ENCODE data around the gene RAD52. TPM values are rescaled to one million over a fixed set of nuclear protein-coding genes. Genes with fewer than 3 reads are reported as not detected.
A peak's percentile ranks its signal among the peaks of the same experiment; 100 is the strongest.

RAD52 gene
- 10 to 100 TPM; 26.0 to 50.9 (median 36.1) TPM for polyA plus RNA-seq (ENCODE audit: insufficient read depth in 1 of 5, insufficient read length in 5 of 5, low replicate concordance in 1 of 5)
- long read RNA-seq, donor 1, partial matches to known transcripts = 0 of 5 reads
- long read RNA-seq, donor 1, other reads (novel, unspliced or antisense) = 0 of 5 reads
- long read RNA-seq, donor 2, partial matches to known transcripts = 0 of 2 reads
- long read RNA-seq, donor 2, other reads (novel, unspliced or antisense) = 0 of 2 reads
- long read RNA-seq, donor 3, partial matches to known transcripts = 0 of 3 reads
- long read RNA-seq, donor 3, other reads (novel, unspliced or antisense) = 0 of 3 reads
- long read RNA-seq, donor 4, partial matches to known transcripts = 0 of 3 reads
- long read RNA-seq, donor 4, other reads (novel, unspliced or antisense) = 0 of 3 reads
- long read RNA-seq, donor 5, partial matches to known transcripts = 0 of 4 reads
- long read RNA-seq, donor 5, other reads (novel, unspliced or antisense) = 0 of 4 reads
- long read RNA-seq, donor 6, transcript RAD52-213 (2 exons, 399 nt) = major isoform, 5 of 6 reads
- long read RNA-seq, donor 6, partial matches to known transcripts = 0 of 6 reads
- long read RNA-seq, donor 6, other reads (novel, unspliced or antisense) = 0 of 6 reads
- long read RNA-seq, donor 7, partial matches to known transcripts = 0 of 2 reads
- long read RNA-seq, donor 7, other reads (novel, unspliced or antisense) = 0 of 2 reads
- long read RNA-seq, donor 8, partial matches to known transcripts = 0 of 3 reads
- long read RNA-seq, donor 8, other reads (novel, unspliced or antisense) = 0 of 3 reads

- peak; percentile 98 to 99 for DNase-seq
Observed at GRCh38 chr12:949453-950191, at the start of gene RAD52. TSS of gene RAD52 (minus strand) at chr12:949694. CDS start at chr12:933058, 16,636 bp downstream.

DNA sequence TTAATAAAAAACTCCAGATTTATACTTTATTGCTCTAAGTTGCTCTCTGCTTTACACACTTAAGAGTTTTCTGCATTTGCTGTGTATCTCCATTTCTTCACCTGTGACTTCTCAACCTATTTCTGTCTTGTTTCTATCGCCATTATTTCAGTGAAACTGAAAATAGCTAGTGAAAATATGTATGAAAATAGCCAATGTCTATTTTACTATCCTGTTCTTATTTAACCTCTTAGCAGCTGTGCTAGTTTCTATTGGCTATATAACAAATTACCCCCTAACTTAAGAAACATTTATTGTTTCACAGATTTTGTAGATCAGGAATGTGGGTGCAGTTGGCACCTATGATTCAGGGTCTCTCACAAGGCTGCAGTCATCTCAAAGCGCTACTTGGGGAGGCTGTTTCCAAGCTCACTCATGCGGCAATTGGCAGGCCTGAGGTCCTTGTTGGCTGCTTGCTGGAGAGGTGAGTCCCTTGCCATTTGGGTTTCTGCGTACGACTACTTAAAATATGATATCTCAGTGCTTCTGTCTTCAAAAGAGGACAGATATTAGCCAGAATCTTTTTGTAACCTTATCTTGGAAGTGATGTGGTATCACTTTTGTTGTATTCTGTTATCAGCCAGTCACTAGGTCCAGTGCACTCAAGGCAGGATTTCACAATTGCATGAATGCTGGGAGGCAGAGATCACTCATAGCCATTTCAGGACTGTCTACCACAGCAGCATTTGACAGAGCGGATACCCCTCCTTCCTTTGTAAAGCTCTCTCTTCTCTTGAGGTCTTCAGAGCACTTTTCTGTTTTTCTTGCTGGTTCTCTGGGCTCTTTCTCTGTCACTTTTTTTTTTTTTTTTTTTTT is 48.8 kb upstream of the RAD52 start:
- no peak for DNase-seq

DNA sequence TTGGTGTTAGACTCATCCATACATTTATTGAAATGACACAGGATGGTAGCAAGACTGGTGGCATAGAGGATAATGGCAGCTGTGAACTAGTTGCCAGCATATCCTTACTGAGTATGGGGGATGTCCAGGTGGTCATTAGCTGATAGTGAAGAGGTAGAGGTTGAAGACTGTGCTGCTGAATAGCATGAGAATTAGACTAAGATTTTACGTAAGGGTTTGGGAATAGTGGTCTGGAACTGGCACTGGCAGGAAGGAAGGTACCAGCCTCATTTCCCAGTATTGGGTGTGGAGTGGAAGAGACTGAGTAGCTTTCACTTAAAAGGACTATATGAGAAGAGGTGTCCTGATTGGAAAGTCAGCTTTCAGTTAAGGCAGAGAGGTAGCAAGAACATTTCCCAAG is 48.0 kb upstream of the RAD52 start:
- no peak for DNase-seq

- DNase-seq = no peak
Observed at GRCh38 chr12:996881-997280, 47.4 kb upstream of the RAD52 start.

GRCh38 chr12:992647-993046 is 43.2 kb upstream of the RAD52 start:
- no peak for DNase-seq

DNA sequence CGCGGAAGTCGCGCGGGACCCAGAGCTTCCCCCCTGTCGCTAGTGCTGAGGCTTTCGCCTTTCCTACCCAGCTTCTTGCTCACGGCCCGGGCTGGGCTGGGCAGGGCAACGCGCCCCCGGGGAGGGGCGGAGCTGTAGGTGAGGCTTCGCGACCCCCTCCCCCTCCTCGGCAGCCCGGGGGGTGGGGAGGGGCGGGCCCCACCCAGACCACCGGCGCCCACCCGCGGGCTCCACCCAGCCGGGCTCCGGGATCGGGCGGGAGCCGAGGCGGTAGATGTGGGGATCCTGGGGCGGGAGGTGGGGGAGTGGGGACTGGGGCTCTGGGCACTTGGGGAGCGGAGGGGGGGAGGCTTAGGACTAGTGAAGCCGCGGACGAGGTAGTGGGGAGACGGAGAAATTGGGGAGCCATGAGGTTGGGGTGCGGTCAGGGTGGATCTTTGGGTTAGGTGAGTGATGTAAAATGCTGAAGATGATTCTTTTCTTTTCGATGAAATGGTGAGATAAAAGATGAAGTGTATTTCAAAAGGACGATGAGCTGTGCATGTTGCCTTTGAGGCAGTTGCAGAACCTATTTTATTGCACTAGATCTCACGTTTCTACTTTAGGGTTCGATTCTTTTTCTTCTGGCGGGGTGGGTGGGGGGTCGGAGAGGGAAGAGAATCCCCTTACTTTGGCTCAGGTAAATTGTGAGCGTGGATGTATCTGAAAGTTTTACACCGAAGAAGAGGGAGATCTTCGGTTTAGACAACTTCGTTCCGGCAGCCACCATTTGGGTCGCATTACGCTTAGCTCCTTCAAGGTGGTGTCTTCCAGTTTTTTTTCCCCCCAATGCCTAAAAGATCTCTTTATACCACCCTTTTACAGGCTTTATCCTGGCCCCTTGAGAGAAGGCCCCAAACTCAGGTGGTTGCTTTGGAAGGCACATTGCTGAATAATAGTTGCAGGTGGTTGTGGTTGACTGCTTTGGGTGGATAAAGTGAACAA is 42.1 kb upstream of the RAD52 start:
- DNase-seq = peak; percentile 61 to 69

- DNase-seq = peak; percentile 92
Observed at GRCh38 chr12:990661-991349, 41.3 kb upstream of the RAD52 start, which contains the start of gene ERC1. TSS of gene ERC1 (plus strand) at chr12:991223. CDS start at chr12:1027904, 36,681 bp downstream.

DNA sequence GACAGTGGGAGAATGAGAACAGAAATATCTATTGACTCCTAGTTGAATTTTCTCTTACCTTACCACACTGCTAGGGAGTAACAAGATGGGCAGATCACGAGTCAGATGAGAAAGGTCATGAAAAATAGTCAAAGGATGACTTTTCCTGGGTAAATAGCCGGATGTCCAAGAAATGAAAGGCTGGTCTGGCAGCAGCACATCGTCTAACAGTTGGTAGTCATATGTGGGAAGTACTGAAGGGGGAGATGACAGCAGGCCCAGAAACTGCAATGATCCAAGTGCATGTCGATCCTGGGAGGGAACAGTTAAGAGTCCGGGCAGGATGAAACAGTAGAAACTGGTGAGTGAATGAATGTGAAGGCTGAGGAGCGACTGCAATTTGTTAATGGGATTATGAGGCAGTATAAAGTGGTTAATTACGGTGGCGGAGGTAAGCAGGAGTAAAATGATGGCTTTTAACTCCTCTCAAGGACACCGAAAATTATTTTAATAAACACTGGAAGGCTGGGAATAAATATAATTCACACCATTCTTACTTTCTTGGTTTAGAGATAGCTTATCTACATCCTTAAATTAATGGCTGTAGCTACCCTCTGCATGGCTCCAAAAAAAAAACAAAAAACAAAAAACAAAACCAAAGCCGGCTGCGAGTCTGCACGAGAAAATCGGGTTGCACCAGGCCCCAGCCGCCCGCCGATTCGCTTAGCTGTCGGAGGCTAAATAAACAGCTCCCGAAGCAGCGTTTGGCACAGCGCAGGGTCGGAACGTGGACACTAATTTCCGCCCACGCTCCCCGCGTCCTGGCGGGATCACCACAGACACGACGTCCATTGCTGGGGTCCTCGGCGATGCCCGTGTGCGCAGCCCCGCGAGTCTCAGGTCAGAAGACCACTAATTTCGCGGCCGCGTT is 40.5 kb upstream of the RAD52 start:
- DNase-seq = peak; percentile 28 to 46

GRCh38 chr12:989051-989450 is 39.6 kb upstream of the RAD52 start:
- DNase-seq = no peak

DNA sequence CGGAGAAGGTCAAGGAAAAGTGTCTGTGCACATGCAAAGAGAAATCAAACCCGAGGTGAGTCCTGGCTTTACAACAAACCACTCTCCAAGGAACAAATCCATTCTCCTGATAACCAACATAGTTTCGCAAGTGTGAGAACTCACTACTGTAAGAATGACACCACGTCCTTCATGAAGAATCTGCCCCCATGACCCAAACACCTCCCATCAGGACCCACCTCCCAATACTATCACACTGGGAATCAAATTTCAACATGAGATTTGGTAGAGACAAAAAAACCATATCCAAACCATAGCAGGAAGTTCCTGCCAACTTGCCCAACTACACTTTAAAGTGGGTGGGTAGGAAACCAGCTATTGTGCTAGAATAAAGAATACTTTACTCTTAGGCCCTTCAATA is 39.2 kb upstream of the RAD52 start:
- DNase-seq = no peak

GRCh38 chr12:981961-982360 is 32.5 kb upstream of the RAD52 start:
- no peak for DNase-seq

DNA sequence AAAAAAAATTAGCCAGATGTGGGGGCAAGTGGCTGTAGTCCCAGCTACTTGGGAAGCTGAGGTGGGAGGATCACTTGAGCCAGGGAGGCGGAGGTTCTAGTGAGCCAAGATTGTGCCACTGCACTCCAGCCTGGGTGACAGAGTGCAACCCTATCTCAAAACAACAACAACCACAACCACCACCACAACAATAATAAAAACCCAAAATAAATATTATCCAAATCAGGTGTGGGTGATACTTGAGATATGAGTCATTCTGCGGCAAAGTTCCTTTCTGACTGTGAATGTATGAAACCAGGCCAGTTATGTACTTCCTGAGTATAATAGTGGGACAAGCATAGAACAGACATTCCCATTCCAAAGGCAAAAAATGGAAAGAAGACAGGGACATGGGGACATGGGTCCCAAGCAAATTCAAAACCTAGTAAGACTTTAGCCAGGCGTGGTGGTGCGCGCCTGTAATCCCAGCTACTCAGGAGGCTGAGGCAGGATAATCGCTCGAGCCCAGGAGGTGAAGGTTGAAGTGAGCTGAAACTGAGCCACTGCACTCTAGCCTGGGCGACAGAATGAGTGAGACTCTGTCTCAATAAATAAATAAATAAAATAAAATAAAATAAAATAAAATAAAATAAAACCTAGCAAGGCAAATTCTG is 31.8 kb upstream of the RAD52 start:
- DNase-seq = no peak

GRCh38 chr12:979349-979748 is 29.9 kb upstream of the RAD52 start:
- no peak for DNase-seq

DNA sequence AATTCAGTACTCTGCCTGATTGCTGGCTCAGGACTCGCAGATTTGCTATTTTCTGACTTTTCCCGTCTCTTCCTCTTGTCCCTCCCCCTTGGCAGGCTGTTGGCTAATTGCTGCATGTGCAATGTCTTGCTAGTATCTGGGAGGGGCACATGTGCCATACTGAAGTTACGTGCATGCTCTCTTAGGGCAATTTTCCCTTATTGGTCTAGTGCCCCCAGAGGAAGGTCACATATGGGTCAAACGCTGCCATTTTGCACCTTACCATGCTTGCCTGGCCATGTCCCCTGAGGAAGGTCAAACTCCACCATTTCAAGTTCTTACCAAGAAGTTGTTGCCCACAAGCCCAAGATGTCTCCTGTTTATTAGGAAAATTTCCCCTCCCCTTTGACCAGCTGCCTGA is 27.7 kb upstream of the RAD52 start:
- DNase-seq = no peak

DNA sequence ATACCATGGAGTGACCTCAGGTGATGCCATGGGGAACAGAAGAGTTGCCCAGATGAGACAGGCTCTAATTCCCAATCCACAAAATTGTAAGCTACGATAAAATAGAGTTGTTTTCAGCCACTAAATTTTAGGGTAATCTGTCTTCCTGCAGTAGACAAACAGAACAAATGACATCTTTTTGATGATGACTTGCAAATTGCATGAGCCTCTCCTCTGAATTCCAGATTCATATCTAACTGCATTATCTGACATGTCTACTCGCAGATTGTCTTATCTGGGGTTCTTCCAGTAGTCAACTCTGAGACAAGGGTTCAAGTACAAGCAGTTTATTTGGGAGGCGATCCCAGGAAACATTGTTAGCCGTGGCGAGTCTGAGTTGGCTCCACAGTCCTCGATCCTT is 27.1 kb upstream of the RAD52 start:
- DNase-seq = no peak

DNA sequence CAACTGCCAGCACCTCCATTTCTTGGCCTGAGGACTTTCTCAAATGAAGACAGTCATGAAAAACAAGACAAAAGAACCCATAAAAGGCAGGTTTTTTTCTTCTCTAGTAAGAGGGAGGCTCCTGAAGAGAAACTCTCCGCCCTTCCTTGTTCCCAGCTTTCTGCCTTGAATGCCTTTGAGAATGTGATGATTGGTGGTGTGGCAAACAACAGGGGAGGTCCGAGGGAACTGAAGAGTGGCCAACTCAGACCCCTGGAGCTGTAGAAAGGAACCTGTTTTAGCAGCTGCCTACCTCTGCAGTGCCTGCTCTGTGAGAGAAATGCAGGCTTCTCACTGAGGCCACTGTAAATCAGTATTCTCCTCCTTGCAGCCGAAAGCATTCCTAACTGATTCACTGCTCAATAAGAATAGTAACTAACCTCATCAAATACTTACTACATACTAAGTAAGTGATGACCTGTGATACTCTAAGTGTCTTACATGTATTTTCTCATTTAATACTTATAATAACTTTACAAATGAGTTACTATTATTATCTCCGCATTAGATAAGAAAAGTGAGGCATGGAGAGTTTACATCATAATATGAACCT is 24.9 kb upstream of the RAD52 start:
- DNase-seq = no peak

DNA sequence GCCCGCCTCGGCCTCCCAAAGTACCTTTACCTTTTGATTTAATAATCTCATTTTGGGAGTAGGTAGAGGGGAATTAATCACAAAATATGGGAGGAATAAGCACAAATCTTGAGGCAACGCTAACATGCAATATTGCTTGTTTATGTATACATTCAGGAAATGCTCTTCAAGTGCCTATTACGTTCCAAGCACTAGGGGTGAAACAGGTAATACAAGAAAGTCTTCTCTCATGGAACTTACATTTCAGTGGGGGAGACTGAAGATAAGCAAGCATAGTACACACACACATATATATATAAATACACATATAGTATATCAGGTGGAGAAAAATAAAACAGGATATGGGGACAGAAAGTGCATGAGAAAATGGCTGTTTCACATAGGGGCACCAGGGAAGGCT is 22.5 kb upstream of the RAD52 start:
- DNase-seq = no peak

Data from right lung (tissue), 10 donors.